Activated naive CD8-positive, alpha-beta T cell (primary cell): ENCODE measurements around the gene SOX8.

ENCODE experiments used
- H3K27ac Mint-ChIP-seq: one replicate; pipeline ENCODE4 v1.8.0; 2021; ENCODE audit warnings: mixed read lengths
- H3K27me3 Mint-ChIP-seq: one replicate; pipeline ENCODE4 v1.8.0; 2021; ENCODE audit warnings: mixed read lengths
- H3K36me3 Mint-ChIP-seq: one replicate; pipeline ENCODE4 v1.8.0; 2021; ENCODE audit warnings: mixed read lengths
- H3K4me1 Mint-ChIP-seq: one replicate; pipeline ENCODE4 v1.8.0; 2021; ENCODE audit warnings: low read depth, mixed read lengths
- H3K4me3 Mint-ChIP-seq: one replicate; pipeline ENCODE4 v1.8.0; 2021; ENCODE audit warnings: mild to moderate bottlenecking, mixed read lengths
- H3K9me3 Mint-ChIP-seq: one replicate; pipeline ENCODE4 v1.8.0; 2021; ENCODE audit warnings: low read depth, mixed read lengths

Gene SOX8

DNA sequence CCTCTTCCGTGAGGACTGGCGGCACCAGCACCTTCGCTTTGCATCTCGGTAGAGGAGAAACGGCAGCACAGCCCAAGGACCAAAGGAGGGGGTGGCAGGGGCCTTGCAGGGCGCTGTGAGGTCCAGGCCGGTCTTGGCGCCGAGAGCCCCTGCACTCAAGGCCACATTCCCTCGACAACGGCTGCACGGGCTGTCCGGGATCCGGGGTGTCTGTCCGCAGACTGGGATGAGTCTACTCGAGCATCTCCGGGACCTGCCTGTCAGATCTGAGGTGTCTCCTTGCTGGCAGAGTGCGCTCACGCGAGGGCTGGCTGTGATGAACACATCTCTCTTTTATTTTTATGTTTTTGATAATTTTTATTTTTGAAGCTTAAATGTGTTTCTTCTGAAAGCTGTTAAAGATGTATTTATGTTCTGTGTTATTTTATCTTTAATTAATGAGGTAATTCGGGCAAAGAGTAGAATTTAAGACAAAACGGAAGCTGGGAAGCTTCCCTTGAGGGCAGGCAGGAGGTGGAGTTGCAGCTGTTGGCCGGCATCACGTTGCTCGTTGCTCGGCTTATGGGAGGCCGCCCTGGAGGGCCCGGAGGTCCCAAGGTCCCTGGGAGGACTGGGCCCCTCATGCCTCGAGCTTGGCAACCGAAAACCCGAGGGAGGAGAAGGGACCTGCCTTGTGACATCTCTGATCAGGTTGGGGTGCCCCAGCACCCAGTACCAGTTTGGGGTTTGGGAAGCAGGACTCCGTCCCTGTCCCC is 4.3 kb downstream of the SOX8 start:
- Mint-ChIP-seq H3K4me1 (peaks cover 11% of the 10 kb centered on the region), H3K27me3 (no peaks in the 10 kb centered on the region), H3K9me3 (no peaks in the 10 kb centered on the region), H3K4me3 (no peak overlapping the region), H3K36me3 (no peaks in the 10 kb centered on the region), H3K27ac (no peak overlapping the region)

DNA sequence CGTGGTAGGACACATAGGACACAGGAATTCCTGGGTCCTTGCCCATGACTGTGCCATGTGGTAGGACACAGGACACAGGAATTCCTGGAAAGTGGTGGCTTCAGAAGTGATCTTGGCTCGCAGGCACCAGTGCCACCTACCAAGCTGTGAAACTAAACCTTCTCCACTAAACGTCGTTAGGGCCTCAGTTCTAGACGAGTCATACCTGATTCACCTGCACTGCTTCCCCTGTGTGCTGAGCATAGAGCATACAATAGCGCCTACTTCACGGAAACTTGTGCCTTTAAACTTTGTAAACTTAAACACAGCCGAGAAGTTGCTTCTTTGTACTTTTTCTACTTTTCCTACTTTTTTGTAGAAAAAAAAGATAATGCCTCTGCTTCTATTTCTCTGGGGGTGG is 4.8 kb downstream of the SOX8 start:
- Mint-ChIP-seq H3K36me3 (no peaks in the 10 kb centered on the region), H3K27me3 (no peaks in the 10 kb centered on the region), H3K9me3 (no peaks in the 10 kb centered on the region), H3K4me1 (peaks cover 9% of the 10 kb centered on the region), H3K4me3 (no peak overlapping the region), H3K27ac (no peak overlapping the region)

DNA sequence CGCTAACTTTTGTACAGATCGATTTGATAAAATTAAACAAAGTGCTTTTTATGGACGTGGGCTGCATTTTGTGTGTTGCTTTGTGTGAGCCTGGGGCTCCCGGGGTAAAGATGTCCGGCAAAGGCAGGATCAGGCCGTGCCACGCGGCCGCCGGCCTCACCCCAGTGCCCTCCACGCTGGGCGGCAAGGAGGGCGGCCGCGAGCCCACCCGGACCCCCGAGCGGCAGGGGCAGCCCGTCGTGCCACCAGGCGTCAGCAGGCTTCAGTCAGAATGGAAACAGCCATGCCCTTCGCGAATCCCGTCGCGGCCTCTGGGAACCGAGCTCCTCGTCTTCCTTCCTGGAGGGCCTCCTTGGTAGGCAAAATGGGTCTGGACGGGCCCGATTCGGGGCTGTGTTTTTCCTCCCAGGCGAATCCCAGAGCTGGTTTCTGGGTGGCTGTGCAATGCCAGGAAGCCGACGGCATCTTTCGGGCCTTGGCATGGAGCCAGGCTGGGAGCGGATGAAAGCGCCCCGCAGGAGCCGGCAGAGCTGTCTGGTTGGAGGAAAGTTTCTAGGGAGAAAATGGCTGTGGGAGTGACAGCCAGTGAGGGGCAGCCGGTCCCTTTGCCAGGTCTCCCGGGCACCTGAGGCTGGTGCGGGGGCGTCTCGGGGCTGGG is 5.5 kb downstream of the SOX8 start:
- Mint-ChIP-seq H3K27me3 (no peaks in the 10 kb centered on the region), H3K9me3 (no peaks in the 10 kb centered on the region), H3K36me3 (no peaks in the 10 kb centered on the region), H3K27ac (no peak overlapping the region), H3K4me3 (no peak overlapping the region), H3K4me1 (peaks cover 9% of the 10 kb centered on the region)

DNA sequence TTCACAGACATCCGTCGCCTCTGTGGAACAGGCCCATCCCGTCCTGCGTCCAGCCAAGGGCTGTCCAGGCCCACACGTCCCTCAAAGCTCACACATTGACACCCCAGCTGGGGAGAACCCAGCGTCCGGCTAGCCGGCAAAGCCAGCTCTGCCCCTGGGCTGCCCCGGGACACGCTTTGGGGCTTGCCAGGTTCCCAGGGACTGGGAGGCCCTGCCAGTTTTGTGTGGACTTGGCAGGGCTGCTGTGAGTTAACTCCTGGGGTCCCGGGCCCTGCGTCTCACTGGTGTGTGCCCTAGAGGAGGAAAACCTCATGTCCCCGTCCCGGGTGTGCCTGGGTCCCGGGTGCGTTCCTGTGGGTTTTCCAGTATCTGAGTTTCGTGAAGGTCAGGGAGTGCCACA is 6.3 kb downstream of the SOX8 start:
- peaks cover 7% of the 10 kb centered on the region for H3K4me1 Mint-ChIP-seq

DNA sequence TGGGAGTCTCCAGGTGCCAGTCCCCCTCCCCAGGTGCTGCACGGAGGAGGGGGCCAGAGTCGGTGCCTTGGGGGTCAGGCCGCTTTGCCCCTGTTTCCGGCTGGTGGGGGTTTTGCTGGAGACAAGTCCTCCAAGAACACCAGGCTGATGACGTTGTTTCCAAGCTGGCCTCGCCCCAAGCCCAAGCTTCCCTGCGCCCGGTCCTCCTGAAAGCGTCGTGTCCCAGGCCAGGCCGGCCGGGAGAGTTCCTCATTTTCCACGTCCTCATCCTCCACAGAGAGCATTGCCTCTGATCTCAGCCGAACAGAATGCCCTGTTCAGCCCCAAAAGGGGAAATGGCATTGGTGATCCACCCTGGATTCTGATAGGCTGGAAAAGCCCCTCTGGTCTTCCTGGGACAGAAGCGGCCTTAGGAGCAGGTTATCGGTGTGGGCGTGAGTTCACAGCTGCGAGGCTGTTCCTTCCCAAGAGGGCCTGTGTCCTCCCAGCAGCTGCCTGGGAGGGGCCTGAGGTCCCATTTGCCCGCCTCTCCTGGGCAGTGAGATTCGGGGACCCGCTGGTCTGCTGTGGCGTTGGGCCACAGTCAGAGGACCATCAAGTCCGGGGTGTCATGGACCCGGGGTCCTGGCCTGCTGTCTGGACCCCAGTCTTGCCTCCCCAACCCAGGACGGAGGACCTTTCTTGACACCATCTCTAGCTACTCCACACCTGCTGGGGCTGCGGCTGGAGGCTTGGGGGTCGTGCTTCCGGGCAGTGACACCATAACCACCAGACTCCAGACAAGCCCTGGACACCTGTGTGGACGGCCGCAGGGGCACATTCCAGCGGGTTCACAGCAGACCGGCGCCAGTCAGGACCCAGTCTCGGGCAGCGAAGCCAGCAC is 7.1 kb downstream of the SOX8 start:
- H3K27me3 Mint-ChIP-seq: no peaks in the 10 kb centered on the region
- peaks cover 6% of the 10 kb centered on the region for H3K4me1 Mint-ChIP-seq
- H3K4me3 Mint-ChIP-seq: no peak overlapping the region
- no peak overlapping the region for H3K27ac Mint-ChIP-seq
- no peaks in the 10 kb centered on the region for H3K9me3 Mint-ChIP-seq
- no peaks in the 10 kb centered on the region for H3K36me3 Mint-ChIP-seq

More for the DNA sequence above, 6.3 kb downstream of the SOX8 start:
- no peaks in the 10 kb centered on the region for H3K36me3 Mint-ChIP-seq
- no peak overlapping the region for H3K27ac Mint-ChIP-seq
- H3K9me3 Mint-ChIP-seq: no peaks in the 10 kb centered on the region
- H3K27me3 Mint-ChIP-seq: no peaks in the 10 kb centered on the region
- no peak overlapping the region for H3K4me3 Mint-ChIP-seq

DNA sequence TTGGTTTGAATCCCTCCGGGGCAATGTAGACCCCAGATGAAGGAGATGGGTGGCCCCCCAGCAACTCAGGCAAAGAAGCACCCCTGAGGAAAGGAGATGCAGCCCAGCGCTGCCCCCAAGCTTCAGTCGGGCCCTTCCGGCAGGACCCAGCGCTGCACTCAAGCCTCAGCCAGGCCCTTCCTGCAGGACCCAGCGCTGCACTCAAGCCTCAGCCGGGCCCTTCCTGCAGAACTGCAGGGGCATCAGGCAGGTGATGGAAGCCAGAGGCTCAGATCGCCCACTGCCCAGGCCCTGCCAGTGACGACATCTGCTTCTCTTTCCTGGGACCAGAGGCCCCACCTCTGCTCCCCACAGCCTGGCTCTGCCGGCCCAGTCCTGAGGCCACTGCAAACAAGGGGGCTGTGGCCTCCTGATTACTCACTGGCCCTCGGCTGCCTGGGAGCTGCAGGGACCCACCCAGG is 7.8 kb downstream of the SOX8 start:
- Mint-ChIP-seq H3K4me1 (peaks cover 6% of the 10 kb centered on the region), H3K36me3 (no peaks in the 10 kb centered on the region), H3K9me3 (no peaks in the 10 kb centered on the region), H3K27me3 (no peaks in the 10 kb centered on the region), H3K27ac (no peak overlapping the region), H3K4me3 (no peak overlapping the region)

DNA sequence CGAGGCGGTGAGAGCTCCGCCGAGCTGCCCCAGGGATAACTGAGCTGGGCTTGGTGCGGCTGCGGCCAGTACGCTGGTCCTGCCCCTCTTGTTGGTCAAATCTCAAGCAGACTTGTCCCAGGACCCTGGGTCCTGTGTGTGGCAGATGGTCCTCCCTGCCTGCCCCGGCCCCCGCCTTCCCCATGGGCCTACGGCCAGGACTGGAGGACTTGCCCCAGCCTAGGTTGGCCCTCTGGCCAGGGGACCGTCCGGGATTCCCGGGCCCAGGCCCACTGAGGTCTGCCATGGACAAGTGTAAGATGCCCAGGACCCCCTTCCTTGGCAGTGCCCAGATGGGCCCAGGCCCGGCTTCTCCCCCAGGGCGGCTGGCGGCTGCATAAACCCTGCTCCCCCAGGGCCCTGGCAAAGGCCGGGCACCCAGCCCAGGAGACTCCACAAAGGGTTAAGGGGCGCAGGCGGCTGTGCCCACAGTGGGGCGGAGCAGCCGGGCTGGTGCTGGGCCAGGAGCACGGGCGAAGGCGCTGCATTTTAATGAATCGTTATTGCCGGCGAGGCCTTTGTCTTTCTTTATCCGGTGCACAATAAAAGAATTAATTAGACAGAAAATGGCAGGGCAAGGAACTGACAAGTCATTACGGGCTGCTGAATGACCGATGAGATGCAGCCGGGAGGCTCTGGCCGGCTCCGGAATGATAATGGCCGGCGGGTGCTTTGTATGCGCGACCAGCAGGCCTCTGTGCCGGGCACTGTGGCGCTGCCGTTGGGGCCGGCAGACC is 9.1 kb downstream of the SOX8 start:
- H3K27ac Mint-ChIP-seq: no peak overlapping the region
- H3K4me1 Mint-ChIP-seq: peaks cover 12% of the 10 kb centered on the region
- H3K27me3 Mint-ChIP-seq: no peaks in the 10 kb centered on the region
- H3K36me3 Mint-ChIP-seq: peaks cover 3% of the 10 kb centered on the region
- H3K9me3 Mint-ChIP-seq: peaks cover 4% of the 10 kb centered on the region
- H3K4me3 Mint-ChIP-seq: no peak overlapping the region

DNA sequence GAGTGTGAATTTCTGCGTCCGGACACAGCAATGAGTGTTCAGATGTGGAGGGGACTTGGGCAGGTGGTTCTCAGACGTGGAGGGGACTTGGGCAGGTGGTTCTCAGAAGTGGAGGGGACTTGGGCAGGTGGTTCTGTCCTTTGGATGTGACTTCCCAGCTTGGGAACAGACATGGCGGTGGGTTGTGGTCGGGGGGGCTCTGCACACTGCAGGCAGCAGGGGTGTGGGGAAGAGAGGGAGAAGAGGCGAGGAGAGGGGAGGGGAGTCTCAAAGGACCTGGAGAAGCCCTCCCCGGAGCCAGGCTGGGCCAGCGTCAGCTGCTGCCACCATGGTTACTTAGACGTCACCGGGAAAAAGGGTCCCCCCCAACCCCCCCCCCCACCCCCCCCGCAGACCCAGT is 9.8 kb downstream of the SOX8 start:
- Mint-ChIP-seq H3K4me3 (no peak overlapping the region), H3K27me3 (no peaks in the 10 kb centered on the region), H3K4me1 (peaks cover 16% of the 10 kb centered on the region), H3K9me3 (peaks cover 4% of the 10 kb centered on the region), H3K36me3 (peaks cover 3% of the 10 kb centered on the region), H3K27ac (no peak overlapping the region)

DNA sequence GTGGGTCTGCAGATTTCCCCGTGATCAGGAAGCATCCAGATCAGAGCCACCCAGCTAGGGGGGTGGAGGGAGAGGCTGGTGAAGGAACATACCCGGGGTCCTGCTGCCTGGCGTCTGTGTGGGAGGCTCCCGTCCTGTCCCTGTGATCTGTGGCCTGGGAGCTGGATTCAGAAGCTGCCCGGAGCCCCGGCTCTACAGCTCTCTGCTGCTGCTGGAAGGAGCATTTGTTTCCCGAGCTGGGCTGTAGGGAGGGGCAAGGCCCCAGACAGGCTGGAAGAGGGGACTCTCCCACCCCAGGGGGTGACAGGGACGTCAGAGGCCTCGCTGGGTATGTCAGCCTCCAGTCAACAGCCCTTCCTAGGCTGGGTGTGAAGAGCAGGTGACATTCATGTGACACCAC is 10.2 kb downstream of the SOX8 start:
- H3K27me3 Mint-ChIP-seq: no peaks in the 10 kb centered on the region
- H3K9me3 Mint-ChIP-seq: peaks cover 4% of the 10 kb centered on the region
- no peak overlapping the region for H3K4me3 Mint-ChIP-seq

DNA sequence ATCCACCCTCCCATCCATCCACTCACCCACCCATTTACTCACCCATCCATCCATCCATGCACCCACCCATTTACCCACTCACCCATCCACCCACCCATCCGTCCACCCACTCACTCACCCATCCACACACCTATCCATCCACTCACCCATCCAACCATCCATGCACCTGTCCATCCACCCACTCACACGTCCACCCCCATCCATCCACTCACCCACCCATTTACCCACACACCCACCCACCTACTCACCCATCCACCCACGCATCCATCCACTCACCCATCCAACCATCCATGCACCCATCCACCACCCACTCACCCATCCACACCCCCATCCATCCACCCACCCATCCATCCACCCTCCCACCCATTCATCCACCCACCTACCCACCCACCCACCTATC is 12.2 kb downstream of the SOX8 start:
- Mint-ChIP-seq H3K4me3 (no peak overlapping the region), H3K27ac (no peak overlapping the region), H3K9me3 (peaks cover 4% of the 10 kb centered on the region), H3K36me3 (peaks cover 3% of the 10 kb centered on the region), H3K27me3 (no peaks in the 10 kb centered on the region), H3K4me1 (peaks cover 26% of the 10 kb centered on the region)

More for the DNA sequence above, 10.2 kb downstream of the SOX8 start:
- H3K36me3 Mint-ChIP-seq: peaks cover 3% of the 10 kb centered on the region
- H3K4me1 Mint-ChIP-seq: peaks cover 16% of the 10 kb centered on the region
- no peak overlapping the region for H3K27ac Mint-ChIP-seq

DNA sequence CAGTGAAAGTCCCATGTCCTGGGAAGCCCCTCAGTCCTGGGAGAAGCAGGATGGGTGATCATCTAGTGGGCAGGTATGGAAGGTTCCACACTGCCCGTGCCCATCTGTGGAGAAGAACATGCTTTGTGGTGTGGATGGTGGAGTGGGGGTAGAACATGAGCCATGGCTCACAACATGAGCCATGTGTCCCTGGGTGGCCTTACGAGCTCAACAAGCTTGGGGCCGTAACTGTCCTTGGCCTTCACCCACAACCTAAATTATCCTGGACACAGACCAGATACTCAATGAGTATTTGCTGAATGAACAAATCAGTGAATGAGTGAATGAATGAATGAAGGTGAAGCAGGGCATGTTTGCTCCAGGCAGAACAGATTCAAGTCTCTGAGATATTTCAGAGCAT is 13.5 kb downstream of the SOX8 start:
- Mint-ChIP-seq H3K4me3 (no peak overlapping the region), H3K9me3 (peaks cover 4% of the 10 kb centered on the region), H3K36me3 (peaks cover 3% of the 10 kb centered on the region), H3K4me1 (peaks cover 34% of the 10 kb centered on the region), H3K27me3 (no peaks in the 10 kb centered on the region), H3K27ac (no peak overlapping the region)

DNA sequence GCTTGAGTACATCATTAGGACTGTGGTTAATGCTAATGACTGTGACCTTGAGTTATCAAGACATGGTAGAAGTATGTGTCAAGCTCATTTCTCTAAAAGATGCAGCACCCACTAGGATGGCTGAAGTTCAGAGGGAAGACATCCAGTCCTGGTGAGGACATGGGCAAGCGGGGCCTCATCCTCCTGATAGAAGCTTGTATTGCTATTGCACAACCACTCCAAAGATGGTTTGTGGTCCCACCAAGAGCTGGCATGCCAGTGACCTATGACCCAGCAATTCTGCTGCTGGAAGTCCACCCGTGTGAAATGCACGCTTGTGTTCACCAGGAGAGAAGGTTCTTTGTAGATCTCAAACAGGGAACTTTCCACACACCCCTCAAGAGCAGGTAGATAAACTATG is 14.2 kb downstream of the SOX8 start:
- peak overlapping the region; percentile 65 for H3K4me3 Mint-ChIP-seq
- peaks cover 3% of the 10 kb centered on the region for H3K36me3 Mint-ChIP-seq
- H3K9me3 Mint-ChIP-seq: peaks cover 4% of the 10 kb centered on the region
- H3K4me1 Mint-ChIP-seq: peaks cover 34% of the 10 kb centered on the region
- H3K27me3 Mint-ChIP-seq: no peaks in the 10 kb centered on the region
- peak overlapping the region; percentile 41 for H3K27ac Mint-ChIP-seq

DNA sequence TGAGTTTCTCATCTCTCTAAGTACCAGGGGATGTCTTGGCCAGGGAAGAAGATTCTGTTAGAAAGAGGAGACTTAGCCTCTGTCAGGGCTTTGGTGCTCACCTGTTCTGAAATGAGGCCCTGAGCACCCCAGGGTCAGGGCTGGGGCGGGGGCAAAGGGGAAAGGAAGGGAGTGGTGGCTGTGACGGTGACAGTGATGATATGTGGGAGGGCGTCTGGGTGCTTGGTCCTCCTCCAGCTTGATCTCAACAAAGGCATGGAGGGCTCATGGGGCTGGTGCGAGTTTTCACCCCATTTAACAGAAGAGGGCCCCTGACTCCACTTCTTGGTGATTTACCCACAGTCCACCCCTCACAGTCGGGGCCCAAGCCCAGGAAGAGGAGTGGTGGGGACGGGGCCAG is 15.1 kb downstream of the SOX8 start:
- Mint-ChIP-seq H3K27me3 (no peaks in the 10 kb centered on the region), H3K36me3 (peaks cover 3% of the 10 kb centered on the region), H3K9me3 (peaks cover 4% of the 10 kb centered on the region), H3K4me1 (peaks cover 38% of the 10 kb centered on the region), H3K27ac (peak overlapping the region; percentile 61), H3K4me3 (peak overlapping the region; percentile 79)

DNA sequence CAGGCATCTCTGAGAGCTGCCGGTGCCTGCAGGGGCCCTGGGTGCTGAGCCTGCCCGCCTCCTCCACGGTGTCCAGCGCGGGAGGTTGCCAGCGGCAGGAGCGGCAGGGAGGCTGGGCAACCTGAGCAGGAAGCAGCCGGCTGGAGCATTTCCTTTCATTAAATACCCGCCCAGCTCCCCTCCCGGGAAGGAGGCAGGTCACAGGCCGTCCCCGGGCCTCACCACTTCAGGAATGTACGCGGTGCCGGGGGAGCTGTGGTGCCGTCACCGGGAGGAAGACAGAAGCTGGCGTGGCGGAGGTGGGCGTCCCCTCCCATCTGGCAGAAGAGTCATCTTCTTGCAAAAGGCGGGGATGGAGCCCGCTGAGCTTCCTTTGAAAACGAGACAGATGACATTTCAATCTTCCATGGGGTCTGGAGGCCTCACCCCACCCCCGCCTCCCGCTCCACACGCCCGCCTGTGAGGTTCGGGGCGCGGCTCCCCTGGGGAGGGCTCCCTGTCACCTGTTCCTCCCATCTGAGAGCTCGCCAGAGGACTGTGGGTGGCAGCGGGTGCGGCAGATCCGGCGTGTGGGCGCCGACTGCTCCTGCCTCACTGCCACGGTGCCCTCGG is 16.0 kb downstream of the SOX8 start:
- H3K4me3 Mint-ChIP-seq: peak overlapping the region; percentile 79
- H3K9me3 Mint-ChIP-seq: peaks cover 4% of the 10 kb centered on the region
- no peaks in the 10 kb centered on the region for H3K27me3 Mint-ChIP-seq
- H3K27ac Mint-ChIP-seq: peak overlapping the region; percentile 54
- H3K4me1 Mint-ChIP-seq: peaks cover 42% of the 10 kb centered on the region
- peaks cover 3% of the 10 kb centered on the region for H3K36me3 Mint-ChIP-seq
